GM18519 (cell line): ENCODE data around the gene PPM1E.

Source experiments
- ATAC-seq: cut with Tn5 transposase; IDR thresholded peaks from one replicate; pipeline ENCODE4 v1.9.1; 2021; ENCODE audit warnings: mild to moderate bottlenecking, moderate library complexity; ENCODE audit not compliant: unreplicated experiment, low FRiP score

PPM1E gene

DNA sequence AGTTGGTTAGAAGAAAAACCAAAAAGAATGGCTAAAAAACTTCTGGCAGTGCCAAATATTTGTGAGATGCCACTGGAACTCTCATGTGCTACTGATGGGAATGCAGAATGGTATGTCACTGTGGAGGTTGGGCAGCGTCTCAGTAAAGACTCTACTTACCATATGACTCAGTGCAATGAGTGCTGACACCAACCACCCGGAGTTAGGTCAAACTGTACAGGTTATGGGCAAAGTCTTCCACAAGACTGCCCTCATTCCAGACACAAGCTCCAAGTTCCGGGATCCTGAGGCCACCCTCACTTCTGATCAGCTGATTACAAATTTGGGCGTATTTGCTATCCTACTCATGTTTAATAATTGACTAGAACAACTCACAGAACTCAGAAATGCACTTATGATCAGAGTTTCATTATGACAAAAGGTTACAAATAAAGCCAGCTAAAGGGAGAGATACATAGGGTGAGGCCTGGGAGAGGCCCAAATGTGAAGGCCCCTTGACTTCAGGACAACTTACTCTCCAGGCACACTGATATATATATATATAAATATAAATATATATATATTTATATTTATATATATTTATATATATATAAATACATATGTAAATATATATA, 236.2 kb downstream of the PPM1E start:
- ATAC-seq: no peak

DNA sequence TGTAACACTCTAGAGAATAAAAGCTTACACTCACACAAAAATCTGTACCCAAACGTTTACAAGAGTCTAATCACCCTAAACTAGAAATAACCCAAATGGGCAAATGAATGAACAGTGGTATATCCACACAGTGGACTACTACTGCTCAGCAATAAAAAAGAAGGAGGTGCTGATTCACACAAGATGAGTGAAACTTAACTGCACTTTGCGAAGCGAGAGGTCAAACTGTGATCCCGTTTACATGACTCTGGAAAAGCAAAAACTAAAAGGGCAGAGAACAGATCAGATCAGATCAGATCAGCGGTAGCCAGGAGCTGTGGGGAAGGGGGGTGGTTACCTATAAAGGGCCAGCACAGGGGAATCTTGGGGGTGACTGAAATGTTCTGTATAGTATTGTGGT, 237.7 kb downstream of the PPM1E start:
- ATAC-seq: no peak

DNA sequence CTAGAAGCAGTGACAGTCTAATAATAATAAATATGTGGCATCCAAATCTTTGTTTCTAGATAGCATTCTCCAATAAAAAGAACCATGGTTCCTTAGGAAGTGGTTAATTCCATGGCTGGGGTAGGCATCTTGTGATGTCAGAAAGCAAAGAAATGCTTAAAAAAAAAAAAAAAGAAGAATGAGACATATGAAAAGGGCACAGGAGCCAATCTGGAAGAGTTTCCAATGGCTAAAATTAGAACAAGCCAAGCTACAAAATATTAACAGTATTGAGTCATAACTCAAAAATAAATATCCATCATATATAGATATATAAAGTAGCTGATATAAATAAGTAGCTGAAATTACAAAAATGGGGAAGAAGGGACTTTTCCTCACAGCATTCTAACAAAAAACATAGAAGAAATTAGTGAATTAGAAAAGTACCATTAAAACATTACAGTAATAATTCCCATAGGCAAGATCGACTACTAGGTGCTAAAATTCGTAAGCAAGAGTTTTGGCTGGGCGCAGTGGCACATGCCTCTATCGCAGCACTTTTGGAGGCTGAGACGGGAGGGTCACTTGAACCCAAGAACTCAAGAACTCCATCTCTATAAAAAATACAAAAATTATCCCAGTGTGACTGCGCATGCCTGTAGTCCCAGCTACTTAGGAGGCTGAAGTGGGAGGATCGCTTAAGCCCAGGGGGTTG, 239.7 kb downstream of the PPM1E start:
- no peak for ATAC-seq

DNA sequence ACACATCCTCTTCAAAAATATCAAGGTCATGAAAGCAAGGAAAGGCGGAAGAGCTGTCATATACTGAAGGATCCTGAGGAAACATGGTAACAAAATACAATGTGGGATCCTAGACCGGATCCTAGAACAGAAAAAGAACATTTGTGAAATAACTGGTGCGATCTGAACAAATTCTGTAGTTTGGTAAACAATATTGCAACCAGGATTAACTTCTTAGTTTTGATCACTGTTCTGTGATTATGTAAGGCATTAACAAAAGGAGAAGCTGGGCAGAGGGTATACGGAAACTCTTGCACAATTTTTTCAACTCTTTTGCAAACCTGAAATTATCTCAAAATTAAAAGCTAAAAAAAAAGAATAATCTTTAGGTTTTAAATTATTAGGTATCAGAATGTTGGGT, 241.3 kb downstream of the PPM1E start:
- no peak for ATAC-seq

DNA sequence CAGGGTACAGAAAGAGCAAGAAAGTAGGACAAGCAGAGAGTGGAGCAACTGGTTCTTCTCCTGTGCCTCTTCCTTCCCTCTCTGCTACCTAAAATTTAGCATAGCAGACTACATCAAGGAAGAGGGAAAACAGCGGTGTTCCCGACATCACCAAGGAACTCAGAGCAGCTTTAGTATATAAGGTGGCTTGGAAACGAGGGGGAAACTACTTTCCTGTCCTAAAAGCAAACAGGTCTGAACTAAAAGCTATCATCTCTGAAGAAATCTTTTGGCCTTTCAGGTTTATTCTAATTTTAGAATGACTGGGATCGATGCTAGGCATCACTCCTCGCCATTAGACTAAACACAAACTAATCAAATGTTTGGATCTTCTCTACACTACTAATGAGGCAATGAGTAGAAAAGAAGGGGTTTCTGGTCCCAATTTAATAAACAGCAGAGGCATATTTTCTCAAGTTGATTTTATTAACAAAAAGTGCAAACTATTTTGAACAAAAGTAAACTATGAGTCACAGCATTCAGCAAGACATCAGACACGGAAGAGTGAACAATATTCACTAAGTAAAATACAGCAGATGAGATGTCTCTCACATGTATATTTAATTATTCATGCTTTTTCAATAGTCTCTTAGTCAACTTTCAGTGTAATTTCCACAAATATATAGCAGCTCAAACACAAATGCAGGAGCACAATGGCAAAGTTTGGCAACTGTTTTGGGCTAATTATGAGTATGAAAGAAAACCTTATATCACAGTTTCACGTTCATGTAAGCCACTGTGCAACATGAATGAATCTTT, 242.3 kb downstream of the PPM1E start:
- ATAC-seq: no peak

DNA sequence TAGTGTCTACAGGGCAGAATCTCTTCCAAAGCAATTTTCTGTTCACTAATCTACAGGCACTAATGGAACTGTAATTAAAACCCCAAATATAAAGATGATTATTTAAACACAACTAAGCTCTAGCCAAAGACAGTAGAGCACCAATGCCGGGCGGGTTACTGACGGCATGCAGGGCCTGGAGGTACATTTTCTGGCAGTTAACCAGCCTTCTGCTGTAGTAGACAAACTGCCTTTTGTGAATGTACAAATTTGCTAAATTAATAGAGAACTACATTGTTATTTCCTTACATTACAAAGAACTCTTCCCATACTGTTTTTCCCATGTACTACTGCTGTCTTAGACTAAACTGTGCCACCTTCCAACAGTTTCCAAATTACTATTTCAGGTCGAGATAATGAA, 243.2 kb downstream of the PPM1E start:
- ATAC-seq: no peak

DNA sequence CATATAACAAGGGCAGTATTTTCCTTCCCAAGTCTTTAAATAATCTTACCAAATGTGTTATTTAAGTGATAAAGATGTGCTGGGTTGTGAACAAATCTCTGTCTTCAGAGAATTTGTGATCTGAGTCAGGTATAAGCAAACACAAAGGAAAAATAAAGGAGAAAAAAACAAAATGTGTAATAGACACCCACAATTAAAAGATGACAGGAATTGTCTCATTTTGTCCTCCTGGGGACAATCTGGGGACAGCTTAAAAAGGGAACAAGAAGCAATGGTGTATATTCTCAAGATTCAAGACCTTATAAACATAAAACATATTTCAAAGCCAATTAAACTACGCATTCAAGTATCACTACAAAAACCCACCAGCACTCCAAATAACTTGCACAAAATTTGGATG, 243.8 kb downstream of the PPM1E start:
- no peak for ATAC-seq

DNA sequence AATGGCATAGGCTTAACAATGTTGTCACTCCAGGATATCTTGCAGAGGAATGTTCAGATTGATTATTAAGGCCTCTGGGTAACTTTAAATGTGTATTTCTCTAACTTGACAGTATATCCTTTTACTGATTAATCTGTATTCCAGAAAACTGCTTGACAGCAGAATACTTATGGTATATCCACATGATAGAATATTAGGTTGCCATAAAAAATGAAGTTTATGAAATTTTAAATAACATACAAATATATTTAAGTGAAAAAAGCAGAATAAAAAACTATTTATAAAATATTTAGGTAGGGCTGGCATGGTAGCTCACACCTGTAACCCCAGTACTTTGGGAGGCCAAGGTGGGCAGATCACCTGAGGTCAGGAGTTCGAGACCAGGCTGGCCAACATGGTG, 244.4 kb downstream of the PPM1E start:
- no peak for ATAC-seq

DNA sequence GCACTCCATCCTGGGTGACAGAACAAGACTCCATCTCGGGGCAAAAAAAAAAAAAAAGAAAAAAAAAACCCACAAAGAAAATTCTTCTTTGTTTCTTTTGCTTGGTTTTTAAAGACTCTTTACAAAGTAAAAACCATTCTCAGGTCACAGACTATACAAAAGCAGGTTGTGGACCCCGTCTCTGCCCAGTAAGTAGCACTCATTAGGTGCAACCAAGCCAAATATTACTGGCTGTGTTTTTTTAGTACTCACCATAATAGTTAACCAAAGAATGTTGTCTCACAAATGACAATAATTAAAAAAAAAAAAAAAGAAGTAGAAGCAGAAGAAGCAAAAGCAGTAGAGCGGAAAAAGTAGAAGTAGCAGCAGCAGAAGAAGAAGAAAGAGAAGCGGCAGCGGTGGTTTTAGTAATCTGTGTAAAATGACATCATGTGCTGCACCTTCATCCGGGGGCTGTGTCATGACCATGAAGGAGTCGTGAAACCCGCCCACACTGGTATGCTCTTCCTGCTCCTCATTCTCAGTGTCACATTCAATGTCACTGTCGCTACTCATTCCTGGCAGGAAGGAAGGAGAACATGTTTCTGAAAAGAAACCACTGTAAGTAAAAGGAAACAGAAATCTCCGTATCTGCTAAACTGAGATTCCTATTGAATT, 245.6 kb downstream of the PPM1E start:
- ATAC-seq: peak; percentile 57

DNA sequence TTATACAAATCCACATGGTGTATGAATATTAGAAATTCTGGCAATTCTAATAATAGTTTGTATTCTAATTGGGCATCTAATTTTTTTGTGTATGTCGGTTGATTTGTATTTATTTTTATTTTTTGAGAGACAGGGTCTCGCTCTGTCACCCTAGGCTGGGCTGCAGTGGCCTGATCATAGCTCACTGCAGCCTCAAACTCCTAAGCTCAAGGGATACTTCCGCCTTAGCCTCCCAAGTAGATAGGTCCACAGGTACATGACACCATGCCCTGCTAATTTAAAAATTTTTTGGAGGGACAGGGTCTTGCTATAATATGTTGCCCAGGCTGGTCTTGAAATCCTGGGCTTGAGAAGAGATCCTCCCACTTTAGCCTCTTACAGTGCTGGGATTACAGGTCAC, 246.5 kb downstream of the PPM1E start:
- no peak for ATAC-seq

DNA sequence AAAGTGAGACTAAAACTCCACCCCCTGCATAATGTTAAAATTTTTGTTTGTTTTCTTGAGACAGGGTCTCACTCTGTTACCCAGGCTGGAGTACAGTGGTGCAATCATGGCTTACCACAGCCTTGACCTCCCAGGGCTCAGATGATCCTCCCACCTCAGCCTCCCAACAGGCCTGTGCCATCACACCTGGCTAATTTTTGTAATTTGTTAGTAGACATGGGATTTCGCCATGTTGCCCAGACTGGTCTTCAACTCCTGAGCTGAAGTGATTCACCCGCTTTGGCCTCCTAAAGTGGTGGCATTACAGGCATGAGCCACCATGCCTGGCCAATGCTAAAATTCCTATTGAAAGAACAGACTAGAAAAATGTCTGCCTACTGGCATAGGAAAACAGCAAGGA, 247.2 kb downstream of the PPM1E start:
- no peak for ATAC-seq

DNA sequence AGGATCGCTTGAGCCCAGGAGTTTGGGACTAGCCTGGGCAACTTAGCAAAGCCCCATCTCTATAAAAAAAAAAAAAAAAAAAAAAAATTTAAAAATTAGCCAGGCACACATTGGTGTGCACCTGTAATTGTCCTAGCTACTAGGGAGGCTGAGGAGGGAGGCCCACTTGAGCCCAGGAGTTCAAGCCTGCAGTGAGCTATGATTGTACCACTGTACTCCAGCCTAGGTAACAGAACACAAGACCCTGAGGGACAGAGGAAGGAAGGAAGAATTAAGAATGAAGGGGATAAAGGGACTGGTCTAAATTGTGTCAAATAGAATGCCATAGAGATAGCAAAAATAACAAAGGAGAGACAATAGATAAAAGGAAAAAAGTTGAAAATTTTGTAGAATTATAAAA, 248.2 kb downstream of the PPM1E start:
- no peak for ATAC-seq

DNA sequence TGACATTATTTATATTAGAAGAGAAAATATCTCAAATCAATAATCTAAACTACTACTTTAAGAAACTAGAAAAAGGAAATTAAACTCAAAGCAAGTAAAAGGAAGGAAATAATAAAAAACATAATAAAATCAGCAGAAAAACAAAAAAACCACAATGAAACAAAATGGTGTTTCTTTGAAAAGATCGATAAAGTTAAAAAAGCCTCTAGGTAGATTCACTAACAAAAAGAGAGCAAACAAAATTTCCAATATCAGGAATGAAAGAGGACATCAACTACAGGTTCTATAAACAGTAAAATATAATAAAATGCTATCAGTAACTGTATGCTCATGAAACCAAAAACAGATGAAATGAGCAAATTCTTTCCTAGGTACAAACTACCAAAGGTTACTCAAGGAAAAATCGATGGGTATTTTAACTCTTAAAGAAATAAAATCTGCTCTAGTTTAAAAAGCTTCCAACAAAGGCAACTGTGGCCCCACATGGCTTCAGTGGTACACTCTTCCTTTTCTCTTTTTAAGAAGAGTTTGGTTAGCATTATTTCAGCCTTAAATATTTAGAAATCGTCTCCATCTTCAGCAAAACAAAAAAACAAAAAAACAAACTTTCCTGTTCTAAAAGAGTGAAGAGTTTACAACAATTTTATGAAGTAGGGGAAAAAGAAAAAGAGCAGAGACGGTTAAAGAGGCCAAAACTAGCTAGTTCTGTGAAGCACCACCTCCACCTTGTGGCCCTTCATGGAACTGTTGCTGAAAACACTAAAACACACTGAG, 248.9 kb downstream of the PPM1E start:
- ATAC-seq: no peak

DNA sequence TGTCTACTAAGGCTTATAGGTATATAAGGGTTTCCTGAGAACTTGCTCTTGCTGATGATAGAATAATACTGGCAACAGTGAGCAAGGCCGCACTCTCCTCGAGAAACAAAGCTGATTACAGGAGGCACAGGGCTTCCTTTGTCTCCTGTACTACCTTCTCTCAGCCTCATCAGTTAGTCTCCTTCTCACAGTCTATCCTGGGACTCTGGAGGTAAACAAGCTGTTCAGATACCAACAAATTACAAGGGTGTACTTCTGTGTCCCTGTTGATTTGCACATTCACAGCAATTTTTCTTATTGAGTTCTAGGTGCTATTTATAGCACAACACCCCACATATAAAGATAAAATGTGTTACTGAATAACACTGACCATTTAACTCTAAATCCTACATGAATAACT, 252.3 kb downstream of the PPM1E start:
- no peak for ATAC-seq

DNA sequence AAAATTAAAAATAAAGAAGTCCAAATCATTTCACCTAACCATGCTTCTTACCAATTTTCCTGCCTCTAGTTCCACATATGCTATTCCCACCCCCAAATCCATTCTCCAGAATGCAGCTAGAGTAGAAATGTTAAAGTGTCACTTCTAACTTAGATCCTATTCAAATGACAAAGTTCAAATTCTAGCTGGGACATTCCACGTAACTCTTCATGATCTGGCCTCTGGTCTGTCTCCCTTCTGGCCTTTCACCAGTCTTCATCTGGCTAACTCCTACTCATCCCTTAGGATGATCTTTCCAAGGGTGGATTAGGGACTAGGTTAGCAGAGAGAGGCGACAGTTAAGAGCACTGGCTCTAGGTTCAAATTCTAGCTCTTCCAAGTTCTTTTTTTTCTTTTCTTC, 253.1 kb downstream of the PPM1E start:
- ATAC-seq: no peak

DNA sequence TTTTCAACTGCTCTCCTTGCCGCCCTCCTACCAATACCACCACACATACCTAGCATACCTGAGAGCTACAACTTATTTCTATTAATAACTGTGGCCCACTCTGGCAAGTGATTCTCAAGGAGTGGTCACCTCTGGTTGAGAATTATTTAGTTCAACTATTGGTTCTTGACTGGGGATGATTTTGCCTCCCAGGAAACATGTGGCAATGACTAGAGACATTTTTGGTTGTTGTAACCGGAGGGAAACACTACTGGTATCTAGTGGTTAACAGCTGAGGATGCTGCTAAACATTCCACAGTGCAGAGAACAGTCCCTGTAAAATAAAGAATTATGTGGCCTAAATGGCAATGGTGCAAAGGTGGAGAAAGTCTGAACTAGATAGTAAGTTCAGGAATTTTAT, 254.4 kb downstream of the PPM1E start:
- ATAC-seq: no peak

DNA sequence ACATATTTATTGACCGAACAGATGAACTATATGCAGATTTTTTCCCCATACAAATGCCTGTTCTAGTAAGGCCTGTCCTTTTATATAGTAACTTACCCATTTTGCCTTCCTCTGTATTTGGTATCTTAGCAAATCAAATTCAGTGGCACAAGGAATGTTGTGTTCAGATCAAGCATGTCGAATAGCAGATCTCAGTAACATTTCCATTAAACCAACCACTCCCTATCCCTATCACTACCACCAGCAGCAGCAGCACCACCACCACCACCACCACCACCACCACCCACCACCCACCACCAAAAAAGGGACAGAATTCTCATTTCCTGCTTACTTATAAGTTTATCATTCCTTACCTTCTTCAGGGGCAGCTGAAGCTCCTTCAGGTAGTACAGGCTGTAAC, 256.3 kb downstream of the PPM1E start:
- no peak for ATAC-seq

DNA sequence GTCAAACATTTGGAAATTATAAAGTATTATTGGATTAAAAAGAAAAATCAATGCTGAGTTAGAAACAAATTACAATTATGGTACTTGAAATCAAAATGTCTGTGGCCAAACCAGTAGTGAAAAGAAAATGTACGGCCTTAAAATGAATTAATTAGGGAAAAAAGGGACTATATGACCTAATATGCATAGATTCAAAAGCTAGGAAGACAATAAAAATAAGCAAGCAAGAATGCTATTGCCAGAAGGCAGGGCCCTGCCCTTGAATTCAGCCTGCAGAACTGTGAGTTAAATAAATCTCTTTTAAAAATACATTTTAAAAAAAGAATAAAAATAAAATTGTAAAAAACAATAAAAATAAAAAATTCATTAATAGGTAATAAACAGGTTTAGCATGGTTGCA, 262.4 kb downstream of the PPM1E start:
- no peak for ATAC-seq

DNA sequence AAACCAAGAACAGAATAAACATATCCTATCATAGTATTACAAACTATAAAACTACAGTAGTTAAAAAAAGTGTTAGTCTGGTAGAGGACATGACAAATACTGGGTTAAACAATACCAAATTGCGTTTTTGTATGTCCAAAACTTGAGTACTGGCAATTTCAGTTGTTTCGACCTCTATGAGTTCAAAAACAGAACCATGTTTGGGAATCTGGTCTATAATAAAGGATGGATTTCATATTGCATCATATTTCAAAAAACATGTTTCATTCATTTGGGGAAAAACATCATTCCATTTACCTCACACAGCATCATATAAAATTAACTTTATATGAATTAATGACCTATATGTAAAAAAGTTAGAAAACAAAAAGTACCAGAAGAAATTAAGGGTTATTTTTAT, 269.3 kb downstream of the PPM1E start:
- ATAC-seq: no peak

DNA sequence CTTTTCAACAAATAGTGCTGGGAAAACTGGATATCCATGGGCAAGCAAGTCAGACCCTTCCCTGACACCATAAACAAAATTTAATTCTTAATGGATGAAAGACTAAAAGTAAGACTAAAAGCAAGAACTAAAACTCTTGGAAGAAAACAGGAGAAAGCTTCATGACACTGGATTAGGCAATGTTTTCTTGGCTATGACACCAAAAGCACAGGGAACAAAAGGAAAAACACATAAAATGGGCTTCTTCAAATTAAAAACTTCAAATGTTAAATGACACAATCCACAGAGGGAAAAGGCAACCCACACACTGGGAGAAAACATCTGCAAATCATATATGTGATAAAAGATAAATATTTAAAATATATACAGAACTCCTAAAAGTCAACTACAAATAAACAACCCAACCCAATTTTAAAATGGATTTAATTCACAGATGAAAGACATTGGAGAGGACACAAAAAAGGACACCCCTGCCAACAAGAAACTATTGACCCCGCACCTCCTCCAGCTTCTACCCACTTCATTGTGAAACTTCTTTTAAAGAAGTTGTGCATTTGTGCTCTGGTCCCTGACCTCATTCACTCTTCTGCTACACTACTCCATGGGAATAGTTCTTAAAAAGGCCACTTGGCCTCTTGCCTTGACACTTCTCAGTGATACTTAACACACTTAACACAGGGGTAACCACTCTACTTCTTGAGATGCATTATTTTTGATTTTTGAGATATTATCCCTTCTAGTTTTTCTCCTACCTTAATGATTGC, 270.7 kb downstream of the PPM1E start:
- no peak for ATAC-seq
